Esophagus squamous epithelium (tissue), 5 donors: ENCODE data around the gene HLCS. TPM values are rescaled to one million over a fixed set of nuclear protein-coding genes. Genes with fewer than 3 reads are reported as not detected.

Source experiments
- DNase-seq: peaks from one replicate; lab custom pipeline; 2025; lab: John Stamatoyannopoulos, UW
- H3K27ac ChIP-seq, 4 donors: fragments of 200-600 bp; sonication (generic); one replicate each; pipeline ENCODE4 v1.5.1; 2016 to 2019; ENCODE audit warnings: mild to moderate bottlenecking in 1 of 4
- H3K27me3 ChIP-seq, 4 donors: fragments of 200-600 bp; sonication (generic); 1 replicate in 3 of 4; 2 replicates in 1 of 4; pipeline versions ENCODE4 v1.5.1 to v1.6.0; 2017 to 2021; ENCODE audit warnings: antibody characterized with exemption in 1 of 4
- H3K36me3 ChIP-seq, 3 donors: fragments of 200-600 bp; sonication (generic); one replicate each; pipeline ENCODE4 v1.5.1; 2016 to 2019
- H3K4me1 ChIP-seq, 3 donors: fragments of 200-600 bp; sonication (generic); one replicate each; pipeline ENCODE4 v1.5.1; 2017 to 2019
- H3K4me3 ChIP-seq, 4 donors: fragments of 200-600 bp; sonication (generic); 1 replicate in 3 of 4; 2 replicates in 1 of 4; pipeline ENCODE4 v1.5.1; 2016 to 2019; ENCODE audit warnings: mild to moderate bottlenecking in 2 of 4, moderate library complexity in 1 of 4
- H3K9me3 ChIP-seq, 3 donors: fragments of 200-600 bp; sonication (generic); one replicate each; pipeline ENCODE4 v1.5.1; 2016 to 2019
- CTCF ChIP-seq, 6 experiments: fragments of 450-650 bp in 4 of 6; fragments of 200-600 bp in 2 of 6; sonication (generic) in 2 of 6; IDR thresholded peaks; one replicate each; pipeline ENCODE4 v1.5.1; 2016 to 2019; ENCODE audit warnings: antibody characterized with exemption in 6 of 6, mild to moderate bottlenecking in 4 of 6, moderate library complexity in 4 of 6
- POLR2A ChIP-seq, 4 donors: fragments of 450-650 bp; IDR thresholded peaks; one replicate each; pipeline ENCODE4 v1.6.1; 2017; ENCODE audit warnings: antibody characterized with exemption in 4 of 4, mild to moderate bottlenecking in 4 of 4, moderate library complexity in 3 of 4
- WGBS, 2 donors: methylation state at CpG; one replicate each; pipeline ENCODE4 v1.1.5; 2018; 5-methylcytosine and 5-hydroxymethylcytosine counted together
- intact Hi-C: fragments of 100-400 bp; cut with DNase I; formaldehyde crosslinking; loops from one replicate; pipeline ENCODE4 v1.15.0; 2022
- total RNA-seq, 4 donors: library from RNA; depleted of rRNA; stranded (reverse); fragments of >200 nt; gene quantifications; one replicate each; pipeline ENCODE4 v1.1.0, GENCODE V29; 2016
- donor health status: DM: yes; HTN: yes; CAD: no.

The HLCS gene
- total RNA-seq, 4 donors from 2014 or later, result 6.3 to 19.5 (median 13.5) TPM

GRCh38 chr21:36703626-36704280, 262.7 kb downstream of the HLCS start:
- Histone ChIP-seq H3K27me3 (peaks cover 0 to 100% (median 21%) of the 10 kb centered on the region in 4 donors), H3K9me3 (no peaks in the 10 kb centered on the region), H3K27ac (peak overlapping the region; percentile 79 to 97 (median 96)), H3K36me3 (no peaks in the 10 kb centered on the region), H3K4me3 (peak overlapping the region; percentile 31 to 78 (median 74)), H3K4me1 (peaks cover 37 to 96% (median 51%) of the 10 kb centered on the region in 3 donors)
- intact Hi-C loops, result loop anchor here (10.0 kb wide), 1 partner anchor 199 kb away; no protein-coding TSS in a partner anchor
- no peak for DNase-seq
- whole genome bisulfite sequencing, 2 donors, result 3 to 10% methylated on average over 5 to 8 of the region's 15 CpGs
- TF ChIP-seq CTCF (IDR thresholded peaks at IDR 0.05) (no peak), POLR2A (IDR thresholded peaks at IDR 0.05) (no peak)

- Histone ChIP-seq H3K4me3 (peak overlapping the region; percentile 31 to 78 (median 74)), H3K9me3 (no peaks in the 10 kb centered on the region), H3K4me1 (peaks cover 44 to 96% (median 54%) of the 10 kb centered on the region in 3 donors), H3K36me3 (no peaks in the 10 kb centered on the region), H3K27me3 (peaks cover 0 to 100% (median 18%) of the 10 kb centered on the region in 4 donors), H3K27ac (peak overlapping the region; percentile 79 to 97 (median 96))
- no peak for DNase-seq
- 14 to 38% methylated on average over 2 to 3 of the region's 3 CpGs for WGBS, 2 donors
- TF ChIP-seq POLR2A (IDR thresholded peaks at IDR 0.05) (no peak), CTCF (IDR thresholded peaks at IDR 0.05) (no peak)
- intact Hi-C loops, result loop anchor here (10.0 kb wide), 1 partner anchor 198 kb away; no protein-coding TSS in a partner anchor
These were observed 263.3 kb downstream of the HLCS start for GRCh38 chr21:36703123-36703522.

- H3K36me3 ChIP-seq, result no peaks in the 10 kb centered on the region
- H3K27ac ChIP-seq, result peak overlapping the region; percentile 70 to 97 (median 96)
- TF ChIP-seq CTCF (IDR thresholded peaks at IDR 0.05) (no peak), POLR2A (IDR thresholded peaks at IDR 0.05) (no peak)
- intact Hi-C loops, result loop anchor here (10.0 kb wide), 1 partner anchor 198 kb away; no protein-coding TSS in a partner anchor
- no peaks in the 10 kb centered on the region for H3K9me3 ChIP-seq
- peak overlapping the region; percentile 73 to 92 (median 77) for H3K4me3 ChIP-seq
- peaks cover 0 to 100% (median 18%) of the 10 kb centered on the region in 4 donors for H3K27me3 ChIP-seq
- no peak for DNase-seq
- WGBS, 2 donors, result 0 to 17% methylated on average over 2 to 5 of the region's 6 CpGs
- peaks cover 40 to 96% (median 53%) of the 10 kb centered on the region in 3 donors for H3K4me1 ChIP-seq
These were observed 263.9 kb downstream of the HLCS start for GRCh38 chr21:36702622-36702968.

- H3K27ac ChIP-seq, result peak overlapping the region; percentile 70 to 97 (median 96)
- peak overlapping the region; percentile 73 to 92 (median 77) for H3K4me3 ChIP-seq
- no peak for DNase-seq
- H3K4me1 ChIP-seq, result peaks cover 34 to 96% (median 54%) of the 10 kb centered on the region in 3 donors
- intact Hi-C loops, result loop anchor here (10.0 kb wide), 1 partner anchor 197 kb away; no protein-coding TSS in a partner anchor
- H3K27me3 ChIP-seq, result peaks cover 0 to 100% (median 19%) of the 10 kb centered on the region in 4 donors
- H3K36me3 ChIP-seq, result no peaks in the 10 kb centered on the region
- WGBS, 2 donors, result 4 to 5% methylated on average over 13 to 18 of the region's 26 CpGs
- TF ChIP-seq POLR2A (IDR thresholded peaks at IDR 0.05) (no peak), CTCF (IDR thresholded peaks at IDR 0.05) (no peak)
- no peaks in the 10 kb centered on the region for H3K9me3 ChIP-seq
These were observed 264.5 kb downstream of the HLCS start for GRCh38 chr21:36701756-36702621.
